HG03442 (cell line): Measurements from ENCODE around the gene MAP3K3.

ENCODE experiments used
- ATAC-seq: cut with Tn5 transposase; IDR thresholded peaks from one replicate; pipeline ENCODE4 v1.9.1; 2021; ENCODE audit warnings: mild to moderate bottlenecking, moderate library complexity; ENCODE audit not compliant: unreplicated experiment

MAP3K3 gene

DNA sequence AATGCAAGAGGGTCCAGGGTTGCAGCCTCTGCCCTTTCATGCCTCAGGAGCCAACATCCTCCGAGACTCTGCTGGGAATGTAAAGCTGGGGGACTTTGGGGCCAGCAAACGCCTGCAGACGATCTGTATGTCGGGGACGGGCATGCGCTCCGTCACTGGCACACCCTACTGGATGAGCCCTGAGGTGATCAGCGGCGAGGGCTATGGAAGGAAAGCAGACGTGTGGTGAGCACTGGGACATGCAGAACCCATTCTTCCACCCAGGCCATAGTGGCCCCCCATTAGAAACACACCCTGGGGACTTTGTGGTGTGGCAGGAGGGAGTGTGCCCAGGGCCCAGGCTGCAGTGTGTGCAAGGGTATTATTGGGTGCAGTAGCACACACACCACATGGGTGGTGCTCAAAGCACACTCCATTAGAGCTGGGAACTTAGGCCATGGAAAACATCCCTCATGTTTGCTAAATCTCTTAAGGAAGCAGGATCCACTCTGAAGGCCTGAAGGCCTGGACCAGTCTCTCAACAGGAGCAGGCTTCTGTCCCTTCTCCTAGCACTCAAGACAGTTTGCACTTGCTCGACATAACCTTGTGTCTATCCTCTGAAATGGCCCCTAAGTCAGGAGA is 70.1 kb downstream of the MAP3K3 start:
- no peak for ATAC-seq

DNA sequence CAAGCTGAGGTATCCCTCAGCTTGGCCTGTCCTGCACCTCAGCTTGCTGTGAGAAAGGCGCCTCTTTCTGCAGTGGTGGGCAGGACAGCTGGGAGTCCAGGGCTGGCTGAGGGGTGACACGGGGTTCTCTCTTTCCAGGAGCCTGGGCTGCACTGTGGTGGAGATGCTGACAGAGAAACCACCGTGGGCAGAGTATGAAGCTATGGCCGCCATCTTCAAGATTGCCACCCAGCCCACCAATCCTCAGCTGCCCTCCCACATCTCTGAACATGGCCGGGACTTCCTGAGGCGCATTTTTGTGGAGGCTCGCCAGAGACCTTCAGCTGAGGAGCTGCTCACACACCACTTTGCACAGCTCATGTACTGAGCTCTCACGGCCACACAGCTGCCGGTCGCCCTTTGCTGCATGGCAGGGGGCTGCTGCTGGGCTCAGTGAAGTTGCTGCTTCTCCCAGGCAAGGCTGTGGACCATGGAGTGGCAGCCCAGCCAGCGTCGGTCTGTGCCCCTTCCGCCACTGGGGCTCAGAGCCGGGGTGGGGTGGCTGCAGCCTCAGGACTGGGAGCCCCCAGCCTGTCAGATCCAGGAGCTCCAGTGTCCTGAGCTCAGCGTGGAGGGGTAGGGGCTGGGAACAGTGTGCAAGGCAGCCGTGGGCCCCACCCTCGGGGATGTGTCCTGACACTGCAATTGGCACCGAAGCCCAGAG is 71.3 kb downstream of the MAP3K3 start:
- no peak for ATAC-seq

DNA sequence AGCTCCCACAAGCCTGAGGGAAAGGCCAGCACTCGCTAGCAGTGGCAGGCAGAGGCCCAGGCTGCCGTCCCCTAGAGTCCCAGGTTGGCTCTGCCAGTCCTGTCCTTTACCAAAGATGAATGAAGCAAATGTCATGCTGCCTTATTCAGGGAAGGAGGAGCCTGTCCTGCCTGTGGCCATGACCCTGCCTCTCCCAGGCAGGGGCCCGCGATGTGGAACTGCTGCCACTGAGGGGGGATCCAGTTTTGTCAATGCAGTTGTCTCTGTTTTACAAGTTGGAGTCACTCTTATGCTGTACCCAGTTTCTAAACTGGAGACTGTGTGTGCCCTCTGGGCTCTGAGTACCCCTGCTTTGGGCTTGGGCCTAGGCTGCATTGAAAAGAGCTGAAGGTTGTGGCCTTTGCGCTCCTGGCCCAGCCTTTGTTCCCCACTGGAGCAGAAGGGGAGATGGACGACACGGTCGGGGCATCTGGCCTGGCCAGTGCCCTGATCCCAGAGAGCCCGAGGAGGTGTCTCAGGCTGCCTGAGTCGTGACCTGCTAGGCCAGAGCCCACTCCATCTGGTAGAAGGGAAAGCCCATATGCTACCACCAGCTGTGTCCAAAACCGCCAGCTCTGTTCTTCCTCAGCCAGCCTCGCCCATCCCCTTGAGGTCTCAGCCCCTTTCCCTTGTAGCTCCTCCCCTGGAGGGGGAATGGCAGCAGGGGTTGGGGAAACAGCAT is 72.2 kb downstream of the MAP3K3 start:
- no peak for ATAC-seq

- no peak for ATAC-seq
Observed at GRCh38 chr17:63694950-63695773, 72.9 kb downstream of the MAP3K3 start.

DNA sequence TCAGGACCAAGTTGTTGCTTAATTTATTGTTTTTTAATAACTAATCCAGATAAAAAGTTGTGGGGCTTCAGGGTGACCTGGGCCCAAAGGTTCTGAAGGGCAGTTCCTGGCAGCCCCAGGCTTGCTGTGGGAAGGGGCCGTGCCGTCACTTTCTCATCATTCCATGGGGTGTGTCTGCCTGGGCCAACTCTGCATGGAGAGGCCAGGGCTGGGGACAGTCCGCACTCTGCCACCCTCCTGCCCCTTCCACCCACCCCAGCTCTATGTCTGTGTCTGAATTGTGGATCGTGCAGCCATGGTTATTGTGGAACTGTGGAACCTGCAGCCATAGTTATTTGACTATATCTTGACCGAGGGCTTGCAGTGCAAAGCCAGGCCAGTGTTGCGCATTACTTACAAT is 73.7 kb downstream of the MAP3K3 start:
- no peak for ATAC-seq

- no peak for ATAC-seq
Observed at GRCh38 chr17:63696381-63696961, 74.3 kb downstream of the MAP3K3 start.

- ATAC-seq = no peak
Observed at GRCh38 chr17:63697341-63698286, 75.4 kb downstream of the MAP3K3 start.

DNA sequence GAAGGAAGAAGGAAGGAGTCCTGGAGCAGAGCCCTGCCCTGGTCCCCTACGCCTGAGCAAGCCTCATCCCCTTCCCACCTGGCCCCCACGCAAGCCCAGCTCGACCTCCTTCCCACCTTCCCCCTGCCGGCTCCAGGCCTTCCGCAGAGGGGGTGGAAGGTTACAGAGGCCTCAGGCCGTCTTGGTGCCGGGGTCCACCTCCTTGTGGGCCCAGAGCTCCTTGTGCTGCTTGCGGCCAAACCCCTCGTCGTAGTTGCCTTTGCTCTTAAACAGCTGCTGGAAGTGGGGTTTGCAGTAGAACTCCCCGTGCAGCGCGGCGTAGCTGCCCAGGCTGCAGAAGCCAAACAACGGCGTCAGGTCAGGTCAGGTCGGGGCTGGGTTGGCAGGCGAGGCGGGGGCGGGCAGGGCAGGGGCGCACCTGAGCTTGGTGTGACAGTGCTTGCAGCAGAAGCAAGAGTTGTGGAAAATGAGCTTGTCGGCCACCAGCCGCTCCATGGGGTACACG is 76.2 kb downstream of the MAP3K3 start:
- ATAC-seq = no peak

DNA sequence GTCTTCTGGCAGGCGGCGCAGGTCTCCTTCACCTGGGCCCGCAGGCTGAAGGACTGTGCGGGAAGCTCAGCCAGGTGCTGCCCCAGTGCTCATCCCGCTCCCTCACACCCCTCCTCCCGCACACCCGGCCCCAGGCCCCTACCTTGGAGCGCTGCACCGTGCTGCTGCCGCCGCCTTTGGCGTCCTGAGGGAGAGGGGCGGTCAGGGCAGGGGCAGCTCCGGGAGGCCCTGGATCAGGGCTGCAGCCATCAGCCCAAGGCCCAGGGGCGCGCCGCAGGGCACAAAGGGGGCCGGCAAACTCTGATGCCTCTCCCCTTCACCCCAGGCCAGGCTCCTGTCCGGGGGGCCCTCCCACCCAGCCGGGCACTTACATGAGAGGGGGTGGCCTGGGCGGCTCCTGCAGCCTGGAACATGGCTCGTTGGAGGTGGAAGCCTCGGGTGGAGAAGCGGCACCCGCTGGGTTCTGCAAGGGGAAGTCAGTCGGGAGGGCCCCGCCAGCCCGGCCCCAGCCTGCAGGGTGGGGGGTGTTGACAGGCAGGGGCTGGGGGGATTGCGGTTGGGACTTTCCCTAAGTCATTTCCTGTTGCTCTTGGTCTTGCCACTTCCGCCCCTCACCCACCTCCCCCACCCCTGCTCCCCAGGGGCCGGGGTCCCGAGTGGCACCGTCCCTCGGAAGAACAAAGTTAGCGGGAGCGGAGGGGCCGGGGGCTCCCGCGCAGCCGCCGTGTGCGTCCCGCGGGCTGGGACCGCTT is 76.8 kb downstream of the MAP3K3 start:
- ATAC-seq = peak; percentile 14

GRCh38 chr17:63699638-63700527 is 77.7 kb downstream of the MAP3K3 start, which contains the start of gene LIMD2:
TSS of gene LIMD2 (minus strand) at chr17:63700125. CDS start at chr17:63699298, 827 bp downstream.
- peak; percentile 12 for ATAC-seq

- ATAC-seq = peak; percentile 9
Observed at GRCh38 chr17:63700528-63701455, 78.6 kb downstream of the MAP3K3 start.

- no peak for ATAC-seq
Observed at GRCh38 chr17:63701456-63701820, 79.2 kb downstream of the MAP3K3 start.

GRCh38 chr17:63701868-63702720 is 79.9 kb downstream of the MAP3K3 start:
- no peak for ATAC-seq

DNA sequence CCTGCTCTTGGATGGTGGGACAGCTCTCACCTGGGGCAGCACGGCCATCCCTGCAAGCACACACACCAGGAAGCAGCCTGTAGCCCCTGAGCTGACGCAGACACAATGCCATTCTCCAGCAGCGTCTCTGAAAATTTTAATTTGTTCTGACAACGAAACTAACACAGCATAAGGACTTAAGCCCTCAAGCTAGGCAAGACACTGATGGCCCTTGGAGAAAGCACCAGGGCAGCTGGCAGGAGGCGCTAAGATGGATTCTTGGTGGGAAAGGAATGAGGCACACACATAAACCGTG is 80.5 kb downstream of the MAP3K3 start:
- no peak for ATAC-seq

DNA sequence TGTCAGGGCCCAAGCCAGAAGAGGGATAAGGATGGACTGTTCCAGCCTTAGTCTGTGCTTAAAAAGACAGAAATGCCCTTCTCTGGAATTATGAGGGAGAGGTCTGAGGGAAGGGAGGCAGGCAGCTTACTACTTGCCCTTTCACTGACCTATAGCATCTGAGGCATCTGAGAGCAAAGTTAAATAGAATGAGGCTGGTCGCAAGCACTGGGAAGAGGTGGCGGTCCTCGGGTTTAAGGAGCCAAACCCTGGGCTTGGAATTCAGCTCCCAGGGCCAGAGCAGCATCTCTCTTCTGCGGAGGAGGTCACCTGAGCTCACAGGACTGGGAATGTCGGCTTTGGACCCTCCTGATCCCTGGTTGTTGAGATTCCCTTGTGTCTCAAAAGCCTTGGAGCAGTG is 80.8 kb downstream of the MAP3K3 start:
- ATAC-seq = no peak
